Keratinocyte (primary cell): ENCODE results near the gene RIN3. TPM values are rescaled to one million over a fixed set of nuclear protein-coding genes. Genes with fewer than 3 reads are reported as not detected.

Source experiments
- DNase-seq: peaks from one replicate; pipeline ENCODE4 v3.0.0-alpha.2; 2011; ENCODE audit warnings: low read depth, missing footprints, low spot score
- FAIRE-seq: peaks from 2 replicates; lab custom pipeline; 2011; peaks lifted over from hg19 to GRCh38; lab: Jason Lieb, UNC
- H2AFZ ChIP-seq: 2 replicates; pipeline ENCODE4 v1.6.0; 2012; ENCODE audit warnings: low read length, control low read depth, inconsistent platforms; ENCODE audit not compliant: control insufficient read depth
- H3K27ac ChIP-seq: 2 replicates; pipeline ENCODE4 v1.5.1; 2011; ENCODE audit warnings: low read length; ENCODE audit not compliant: control insufficient read depth, insufficient read depth
- H3K27me3 ChIP-seq: 3 replicates; pipeline ENCODE4 v1.6.0; 2011; ENCODE audit warnings: low read length; ENCODE audit not compliant: control insufficient read depth, insufficient read depth; ENCODE audit errors: extremely low read depth
- H3K36me3 ChIP-seq, 2 experiments: 2 replicates in 1 of 2; 3 replicates in 1 of 2; pipeline ENCODE4 v1.5.1; 2011; ENCODE audit warnings: low read length in 2 of 2, mild to moderate bottlenecking in 1 of 2; ENCODE audit not compliant: control insufficient read depth in 2 of 2, insufficient read depth in 2 of 2; ENCODE audit errors: extremely low read depth in 1 of 2
- H3K4me1 ChIP-seq: 3 replicates; pipeline ENCODE4 v1.5.1; 2011; ENCODE audit warnings: low read length; ENCODE audit not compliant: control insufficient read depth, insufficient read depth; ENCODE audit errors: extremely low read depth
- H3K4me2 ChIP-seq: 3 replicates; pipeline ENCODE4 v1.6.0; 2011; ENCODE audit warnings: low read depth, low read length; ENCODE audit not compliant: control insufficient read depth, insufficient read depth; ENCODE audit errors: extremely low read depth
- H3K4me3 ChIP-seq, 3 experiments: fragments of 200-600 bp in 1 of 3; sonication (generic) in 1 of 3; 2 replicates in 2 of 3; 3 replicates in 1 of 3; pipeline ENCODE4 v1.5.1; 2011 to 2016; ENCODE audit warnings: low read length in 3 of 3, mild to moderate bottlenecking in 3 of 3, control low read depth in 2 of 3, inconsistent platforms in 1 of 3, low read depth in 1 of 3, mixed read lengths in 1 of 3, mixed run types in 1 of 3, moderate library complexity in 1 of 3; ENCODE audit not compliant: control insufficient read depth in 2 of 3, insufficient read depth in 2 of 3; ENCODE audit errors: extremely low read depth in 1 of 3
- H3K79me2 ChIP-seq: 2 replicates; pipeline ENCODE4 v1.6.0; 2012; ENCODE audit warnings: low read length; ENCODE audit not compliant: control insufficient read depth, insufficient read depth
- H3K9ac ChIP-seq: 3 replicates; pipeline ENCODE4 v1.6.0; 2011; ENCODE audit warnings: low read length; ENCODE audit not compliant: control insufficient read depth, insufficient read depth; ENCODE audit errors: extremely low read depth
- H3K9me1 ChIP-seq: 3 replicates; pipeline ENCODE4 v1.6.0; 2011; ENCODE audit warnings: low read length; ENCODE audit not compliant: control insufficient read depth, insufficient read depth; ENCODE audit errors: extremely low read depth
- H3K9me3 ChIP-seq: 2 replicates; pipeline ENCODE4 v1.5.1; 2012; ENCODE audit warnings: low read depth, low read length; ENCODE audit not compliant: control insufficient read depth
- H4K20me1 ChIP-seq: 3 replicates; pipeline ENCODE4 v1.6.0; 2011; ENCODE audit warnings: low read length; ENCODE audit not compliant: control insufficient read depth, insufficient read depth; ENCODE audit errors: extremely low read depth
- EZH2 ChIP-seq: IDR thresholded peaks from one replicate; pipeline ENCODE4 v1.6.1; 2012; ENCODE audit warnings: inconsistent platforms, mild to moderate bottlenecking, low read length, moderate library complexity
- dilution Hi-C: fragments of 300-500 bp; cut with MboI; formaldehyde crosslinking; loops from one replicate; pipeline ENCODE4 v1.7.0; 2020; ENCODE audit warnings: low sequenced_read_pairs; ENCODE audit not compliant: extremely low pct_ligation_motif_present
- polyA plus RNA-seq, 5 experiments: library from polyadenylated mRNA; depleted of rRNA in 3 of 5; stranded (reverse) in 3 of 5; stranded (forward) in 1 of 5; unstranded in 1 of 5; fragments of >200 nt; gene quantifications; 1 replicate in 1 of 5; 2 replicates in 3 of 5; 3 replicates in 1 of 5; pipeline versions ENCODE4 v1.2.1 to v1.2.3, GENCODE V29; 2011 to 2012; ENCODE audit warnings: missing spikeins in 2 of 5, low read depth in 1 of 5, low replicate concordance in 1 of 5
- TF ChIP-seq, protein P1 (sequence below), 3 experiments: IDR thresholded peaks in 1 of 3; conservative IDR thresholded peaks in 1 of 3; optimal IDR thresholded peaks in 1 of 3; 2 replicates in 2 of 3; 3 replicates in 1 of 3; pipeline versions ENCODE3 to v1.5.1; 2011; ENCODE audit warnings: low read length in 3 of 3, mild to moderate bottlenecking in 3 of 3, moderate library complexity in 2 of 3, control low read depth in 1 of 3, inconsistent platforms in 1 of 3; ENCODE audit not compliant: insufficient read depth in 2 of 3; ENCODE audit errors: extremely low read depth in 1 of 3

Gene RIN3
- polyA plus RNA-seq, 1 donor (not counting 4 experiments of a cell fraction or from before 2014, with no cell fraction given): 1.2 TPM

DNA sequence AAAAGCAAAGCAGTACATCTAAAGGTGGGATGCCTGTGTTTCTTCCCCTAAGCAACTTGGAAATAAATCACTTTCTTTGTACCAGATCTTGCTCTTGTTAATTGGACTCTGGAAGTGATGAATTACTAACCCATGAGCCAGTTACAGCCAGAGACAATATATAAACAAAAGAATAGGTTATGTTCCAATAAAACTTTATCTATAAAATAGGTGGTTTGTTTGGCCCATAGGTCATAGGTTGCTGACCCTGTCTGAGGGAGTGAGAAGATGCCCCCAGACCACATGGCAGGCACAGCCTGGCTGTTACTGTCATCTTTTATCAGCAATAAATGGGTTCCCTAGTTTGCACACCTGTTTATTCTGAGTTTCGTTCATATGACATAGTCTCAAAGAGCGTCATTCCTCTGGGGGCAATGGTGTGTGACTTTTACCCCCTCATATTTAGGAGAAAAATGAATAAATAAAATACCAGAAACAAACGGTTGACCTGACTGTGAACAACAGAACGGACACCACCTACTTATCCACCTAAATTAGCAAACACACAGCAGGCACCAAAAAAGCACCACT lies 224.1 kb downstream of the RIN3 start:
- no peaks in the 10 kb centered on the region for H3K9me1 ChIP-seq
- no peak overlapping the region for H3K4me2 ChIP-seq

More for the DNA sequence above, 224.1 kb downstream of the RIN3 start:
- no peak for DNase-seq
- Histone ChIP-seq H4K20me1 (no peaks in the 10 kb centered on the region), H3K36me3 (peaks cover 0 to 3% of the 10 kb centered on the region in 2 experiments), H3K27me3 (no peaks in the 10 kb centered on the region), H3K79me2 (no peaks in the 10 kb centered on the region), H3K4me1 (no peaks in the 10 kb centered on the region), H3K9me3 (no peaks in the 10 kb centered on the region), H2AFZ (no peak overlapping the region), H3K4me3 (no peak overlapping the region), H3K9ac (no peak overlapping the region), H3K27ac (no peak overlapping the region)
- no peak for FAIRE-seq
- no peak for TF ChIP-seq EZH2
- TF ChIP-seq, protein P1, sequence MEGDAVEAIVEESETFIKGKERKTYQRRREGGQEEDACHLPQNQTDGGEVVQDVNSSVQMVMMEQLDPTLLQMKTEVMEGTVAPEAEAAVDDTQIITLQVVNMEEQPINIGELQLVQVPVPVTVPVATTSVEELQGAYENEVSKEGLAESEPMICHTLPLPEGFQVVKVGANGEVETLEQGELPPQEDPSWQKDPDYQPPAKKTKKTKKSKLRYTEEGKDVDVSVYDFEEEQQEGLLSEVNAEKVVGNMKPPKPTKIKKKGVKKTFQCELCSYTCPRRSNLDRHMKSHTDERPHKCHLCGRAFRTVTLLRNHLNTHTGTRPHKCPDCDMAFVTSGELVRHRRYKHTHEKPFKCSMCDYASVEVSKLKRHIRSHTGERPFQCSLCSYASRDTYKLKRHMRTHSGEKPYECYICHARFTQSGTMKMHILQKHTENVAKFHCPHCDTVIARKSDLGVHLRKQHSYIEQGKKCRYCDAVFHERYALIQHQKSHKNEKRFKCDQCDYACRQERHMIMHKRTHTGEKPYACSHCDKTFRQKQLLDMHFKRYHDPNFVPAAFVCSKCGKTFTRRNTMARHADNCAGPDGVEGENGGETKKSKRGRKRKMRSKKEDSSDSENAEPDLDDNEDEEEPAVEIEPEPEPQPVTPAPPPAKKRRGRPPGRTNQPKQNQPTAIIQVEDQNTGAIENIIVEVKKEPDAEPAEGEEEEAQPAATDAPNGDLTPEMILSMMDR (optimal IDR thresholded peaks at IDR 0.05 in 1 of 3, IDR thresholded peaks at IDR 0.05 in 1 of 3, conservative IDR thresholded peaks at IDR 0.05 in 1 of 3; ENCODE audit: extremely low read depth in 1 of 3, insufficient read depth in 2 of 3, low read length in 3 of 3): no peak
- dilution Hi-C loops: no loop called here

Other genes with a start within 250 kb of the RIN3 start
- 0.08 to 0.12 TPM (median 0.10 TPM) in 3 replicates for gene SLC24A4, start 190.6 kb upstream of the RIN3 start, polyA plus RNA-seq
- 61.0 to 80.7 TPM (median 65.5 TPM) in 3 replicates for gene LGMN, start 234.8 kb downstream of the RIN3 start, polyA plus RNA-seq